ENCODE measurements around the gene TET1.
"Not testable (repeated sequence)": the region's sequence is repeated elsewhere in the genome, so short reads cannot be mapped to it uniquely, and the experiment has no call there.

Gene TET1

GRCh38 chr10:68564712-68565111 lies 4.6 kb downstream of the TET1 start:
- no peak for DNase-seq

- no peak for DNase-seq
Measured at GRCh38 chr10:68565658-68566057, 5.5 kb downstream of the TET1 start.

- DNase-seq, result no peak
Measured at GRCh38 chr10:68566351-68566750, 6.2 kb downstream of the TET1 start.

GRCh38 chr10:68566955-68567354 lies 6.8 kb downstream of the TET1 start:
- DNase-seq, result no peak

GRCh38 chr10:68572151-68572550 lies 12.0 kb downstream of the TET1 start:
- DNase-seq, result no peak

GRCh38 chr10:68574051-68574450 lies 13.9 kb downstream of the TET1 start:
- DNase-seq, result peak; percentile 54

GRCh38 chr10:68576118-68576517 lies 16.0 kb downstream of the TET1 start:
- no peak for DNase-seq

- no peak for DNase-seq
Measured at GRCh38 chr10:68578974-68579373, 18.8 kb downstream of the TET1 start.

- DNase-seq, result not testable (repeated sequence)
Measured at GRCh38 chr10:68584187-68584586, 24.1 kb downstream of the TET1 start.

- DNase-seq, result no peak
Measured at GRCh38 chr10:68586606-68587305, 26.6 kb downstream of the TET1 start.

- no peak for DNase-seq
Measured at GRCh38 chr10:68594405-68594804, 34.3 kb downstream of the TET1 start.

- no peak for DNase-seq
Measured at GRCh38 chr10:68595513-68595912, 35.4 kb downstream of the TET1 start.

GRCh38 chr10:68597407-68597806 lies 37.3 kb downstream of the TET1 start:
- DNase-seq, result no peak

- no peak for DNase-seq
Measured at GRCh38 chr10:68598978-68599770, 39.0 kb downstream of the TET1 start.

GRCh38 chr10:68599771-68600040 lies 39.6 kb downstream of the TET1 start:
- DNase-seq, result no peak

GRCh38 chr10:68600041-68600778 lies 40.1 kb downstream of the TET1 start:
- peak; percentile 87 for DNase-seq

- DNase-seq, result no peak
Measured at GRCh38 chr10:68601501-68602265, 41.5 kb downstream of the TET1 start.

- DNase-seq, result no peak
Measured at GRCh38 chr10:68602434-68602833, 42.3 kb downstream of the TET1 start.

GRCh38 chr10:68603766-68604165 lies 43.6 kb downstream of the TET1 start:
- no peak for DNase-seq

- no peak for DNase-seq
Measured at GRCh38 chr10:68604441-68604840, 44.3 kb downstream of the TET1 start.

GRCh38 chr10:68606918-68607317 lies 46.8 kb downstream of the TET1 start:
- no peak for DNase-seq

- DNase-seq, result not testable (repeated sequence)
Measured at GRCh38 chr10:68610023-68610422, 49.9 kb downstream of the TET1 start.

GRCh38 chr10:68611227-68611626 lies 51.1 kb downstream of the TET1 start:
- DNase-seq, result no peak
